PC-3 (cell line): Measurements from ENCODE around the gene PI4KA. TPM values are rescaled to one million over a fixed set of nuclear protein-coding genes. Genes with fewer than 3 reads are reported as not detected.

ENCODE experiments used
- ATAC-seq: fragments of 200-7000 bp; cut with Tn5 transposase; 2 replicates; pipeline ENCODE4 v1.9.1; 2020; ENCODE audit warnings: mild to moderate bottlenecking, moderate library complexity
- BruUV-seq: library from RNA; stranded (reverse); fragments of 400-500 nt; replicated peaks from 2 replicates; lab custom pipeline; 2021; lab: Mats Ljungman, UMichigan
- CTCF ChIA-PET: fragments of 300-600 bp; sonication (Branson Sonifier 250); formaldehyde crosslinking; loops from one replicate; lab custom pipeline; 2022; ENCODE audit warnings: antibody characterized with exemption; lab: Charles Lee
- POLR2A ChIA-PET: fragments of 300-600 bp; sonication (Branson Sonifier 250); formaldehyde crosslinking; loops from one replicate; lab custom pipeline; 2022; ENCODE audit warnings: antibody characterized with exemption; ENCODE audit not compliant: unreplicated experiment; lab: Charles Lee
- DNase-seq: peaks from one replicate; pipeline ENCODE4 v3.0.0-alpha.2; 2015
- H2AFZ ChIP-seq: fragments of 300-600 bp; sonication (generic); 2 replicates; pipeline ENCODE4 v1.6.0; 2016; ENCODE audit warnings: antibody characterized with exemption, low read length
- H3F3A ChIP-seq: fragments of 300-600 bp; sonication (generic); one replicate; pipeline ENCODE4 v1.6.0; 2017; ENCODE audit warnings: antibody characterized with exemption, low read length, control low read depth, mild to moderate bottlenecking; ENCODE audit not compliant: unreplicated experiment
- H3K27ac ChIP-seq: fragments of 300-600 bp; sonication (generic); 2 replicates; pipeline ENCODE4 v1.5.1; 2016; ENCODE audit warnings: mild to moderate bottlenecking, low read length
- H3K27me3 ChIP-seq: fragments of 300-600 bp; sonication (generic); 2 replicates; pipeline ENCODE4 v1.6.1; 2016; ENCODE audit warnings: low read length, mixed read lengths
- H3K36me3 ChIP-seq: fragments of 300-600 bp; sonication (generic); 2 replicates; pipeline ENCODE4 v1.6.1; 2016; ENCODE audit warnings: low read depth, mixed run types, low read length, mixed read lengths
- H3K4me1 ChIP-seq: fragments of 300-600 bp; sonication (generic); 2 replicates; pipeline ENCODE4 v1.5.1; 2016; ENCODE audit warnings: low read length; ENCODE audit not compliant: insufficient read depth
- H3K4me2 ChIP-seq: fragments of 300-600 bp; sonication (generic); 2 replicates; pipeline ENCODE4 v1.6.0; 2016; ENCODE audit warnings: low read length
- H3K4me3 ChIP-seq: fragments of 300-600 bp; sonication (generic); 2 replicates; pipeline ENCODE4 v1.5.1; 2016; ENCODE audit warnings: mild to moderate bottlenecking, low read length, mixed read lengths
- H3K79me2 ChIP-seq: fragments of 300-600 bp; sonication (generic); 2 replicates; pipeline ENCODE4 v1.6.1; 2017; ENCODE audit warnings: low read length, mixed read lengths
- H3K9ac ChIP-seq: fragments of 300-600 bp; sonication (generic); 2 replicates; pipeline ENCODE4 v1.6.0; 2016; ENCODE audit warnings: mild to moderate bottlenecking, low read length
- H3K9me2 ChIP-seq: fragments of 300-600 bp; sonication (generic); replicated peaks from 2 replicates; pipeline ENCODE4 v1.6.1; 2016; ENCODE audit warnings: mixed run types, low read length, mixed read lengths
- H3K9me3 ChIP-seq: fragments of 300-600 bp; sonication (generic); 2 replicates; pipeline ENCODE4 v1.6.1; 2016; ENCODE audit warnings: low read length, mixed read lengths
- H4K20me1 ChIP-seq: fragments of 300-600 bp; sonication (generic); 2 replicates; pipeline ENCODE4 v1.6.1; 2016; ENCODE audit warnings: low read length, mixed read lengths
- EZH2 ChIP-seq: fragments of 300-600 bp; sonication (generic); IDR thresholded peaks from one replicate; pipeline ENCODE4 v1.6.1; 2017; ENCODE audit warnings: antibody characterized with exemption, mild to moderate bottlenecking, low read length; ENCODE audit not compliant: unreplicated experiment
- EZH2phosphoT487 ChIP-seq: fragments of 300-600 bp; sonication (generic); IDR thresholded peaks from 2 replicates; pipeline ENCODE4 v1.6.1; 2018; ENCODE audit warnings: mild to moderate bottlenecking, antibody characterized with exemption, low read length, borderline replicate concordance
- intact Hi-C: fragments of 100-400 bp; cut with micrococcal nuclease; formaldehyde crosslinking; loops from 2 replicates; pipeline ENCODE4 v1.9.0; 2023
- total RNA-seq: library from RNA; depleted of rRNA; stranded (reverse); fragments of >200 nt; gene quantifications from 2 replicates; pipeline ENCODE4 v1.2.3, GENCODE V29; 2014
- TF ChIP-seq, protein P1 (sequence below): fragments of 300-600 bp; sonication (generic); conservative IDR thresholded peaks from 2 replicates; pipeline ENCODE4 v1.5.1; 2017; ENCODE audit warnings: antibody characterized with exemption, low read depth, mild to moderate bottlenecking, low read length

The PI4KA gene
- total RNA-seq, 1 experiment from 2014 or later: 39.7 TPM

DNA sequence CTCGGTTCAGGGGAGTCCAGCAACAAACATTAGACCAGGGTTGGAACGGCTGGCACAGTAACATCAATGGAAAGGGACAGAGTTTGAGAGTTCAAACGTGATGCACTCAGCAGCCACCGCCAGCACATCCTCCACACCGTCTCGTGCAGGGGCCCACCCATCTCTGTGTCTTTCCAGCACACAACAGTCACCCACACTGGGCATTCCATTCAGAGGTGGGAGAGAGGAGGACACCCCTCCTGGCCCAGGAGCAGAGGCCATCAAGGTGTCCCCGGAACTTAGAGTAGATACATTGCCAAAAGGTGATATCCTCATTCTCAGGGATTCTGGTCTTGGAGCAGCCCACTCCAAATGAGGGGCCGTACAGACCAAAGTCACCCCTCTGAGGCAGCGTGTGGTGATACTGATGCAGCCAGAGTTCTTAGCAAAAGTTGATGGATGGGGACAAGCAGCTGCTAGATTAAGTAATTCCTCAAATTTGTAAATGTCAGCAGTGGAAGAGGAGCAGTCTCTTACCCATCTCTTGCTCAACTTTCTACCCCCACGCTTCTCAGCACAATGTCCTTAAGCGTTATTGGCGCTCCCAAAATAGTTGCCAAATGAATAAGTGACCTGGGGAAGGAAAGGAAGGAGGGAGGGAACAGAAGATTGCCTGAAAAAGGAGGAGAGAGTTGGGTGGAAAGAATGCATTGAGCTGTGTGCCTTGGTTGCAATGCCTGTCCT, 5.7 kb upstream of the PI4KA start:
- intact Hi-C loops: no loop called here
- BruUV-seq: no TSS peak
- POLR2A ChIA-PET: interaction anchor here (0.6 kb wide), 1 partner anchor 55 kb away, joined by 4 read pairs; no protein-coding TSS in a partner anchor

DNA sequence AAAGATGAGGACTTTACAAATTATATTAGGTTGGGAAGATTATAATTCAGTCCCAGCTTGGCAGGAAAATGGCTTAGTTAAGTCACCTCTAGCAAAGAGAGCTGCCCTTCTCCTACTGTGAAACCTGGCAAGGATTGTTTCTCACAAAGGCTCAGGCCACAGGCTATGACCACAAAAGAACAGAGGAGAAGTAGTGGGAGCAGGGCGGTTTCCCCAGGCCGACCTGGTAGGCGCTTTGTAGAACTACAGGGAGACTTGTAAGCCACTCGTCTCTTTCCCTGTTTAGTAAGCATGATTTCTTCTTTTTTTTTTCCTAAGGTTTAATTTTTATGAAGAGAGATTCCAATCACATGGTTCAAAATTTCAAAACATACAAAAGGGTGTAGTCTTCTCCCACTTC, 4.8 kb upstream of the PI4KA start:
- no peaks in the 10 kb centered on the region for H4K20me1 ChIP-seq
- ATAC-seq (no peak), DNase-seq (no peak)
- H3K9me3 ChIP-seq: no peaks in the 10 kb centered on the region
- ChIA-PET POLR2A (interaction anchor here (0.6 kb wide), 1 partner anchor 56 kb away, joined by 4 read pairs; no protein-coding TSS in a partner anchor), CTCF (no interaction called here)
- no peak overlapping the region for H3K4me2 ChIP-seq
- no peaks in the 10 kb centered on the region for H3K27me3 ChIP-seq
- H2AFZ ChIP-seq: no peak overlapping the region
- intact Hi-C loops: no loop called here
- H3K27ac ChIP-seq: no peak overlapping the region
- no peaks in the 10 kb centered on the region for H3F3A ChIP-seq
- no peak for TF ChIP-seq EZH2
- no TSS peak for BruUV-seq
- H3K36me3 ChIP-seq: no peaks in the 10 kb centered on the region
- no peak overlapping the region for H3K9ac ChIP-seq
- peaks cover 10% of the 10 kb centered on the region for H3K4me1 ChIP-seq
- H3K9me2 ChIP-seq: no peaks in the 10 kb centered on the region
- H3K79me2 ChIP-seq: peaks cover 14% of the 10 kb centered on the region
- no peak overlapping the region for H3K4me3 ChIP-seq

More for the DNA sequence above, 5.7 kb upstream of the PI4KA start:
- Histone ChIP-seq H3K36me3 (no peaks in the 10 kb centered on the region), H2AFZ (no peak overlapping the region), H3K79me2 (peaks cover 10% of the 10 kb centered on the region), H3K9ac (no peak overlapping the region), H3K27ac (no peak overlapping the region), H3K4me3 (no peak overlapping the region), H3K9me2 (no peaks in the 10 kb centered on the region), H3K4me2 (no peak overlapping the region), H4K20me1 (no peaks in the 10 kb centered on the region), H3K4me1 (peaks cover 10% of the 10 kb centered on the region), H3F3A (no peaks in the 10 kb centered on the region), H3K27me3 (no peaks in the 10 kb centered on the region), H3K9me3 (no peaks in the 10 kb centered on the region)
- CTCF ChIA-PET: no interaction called here
- TF ChIP-seq EZH2phosphoT487 (no peak), EZH2 (no peak)
- TF ChIP-seq, protein P1, sequence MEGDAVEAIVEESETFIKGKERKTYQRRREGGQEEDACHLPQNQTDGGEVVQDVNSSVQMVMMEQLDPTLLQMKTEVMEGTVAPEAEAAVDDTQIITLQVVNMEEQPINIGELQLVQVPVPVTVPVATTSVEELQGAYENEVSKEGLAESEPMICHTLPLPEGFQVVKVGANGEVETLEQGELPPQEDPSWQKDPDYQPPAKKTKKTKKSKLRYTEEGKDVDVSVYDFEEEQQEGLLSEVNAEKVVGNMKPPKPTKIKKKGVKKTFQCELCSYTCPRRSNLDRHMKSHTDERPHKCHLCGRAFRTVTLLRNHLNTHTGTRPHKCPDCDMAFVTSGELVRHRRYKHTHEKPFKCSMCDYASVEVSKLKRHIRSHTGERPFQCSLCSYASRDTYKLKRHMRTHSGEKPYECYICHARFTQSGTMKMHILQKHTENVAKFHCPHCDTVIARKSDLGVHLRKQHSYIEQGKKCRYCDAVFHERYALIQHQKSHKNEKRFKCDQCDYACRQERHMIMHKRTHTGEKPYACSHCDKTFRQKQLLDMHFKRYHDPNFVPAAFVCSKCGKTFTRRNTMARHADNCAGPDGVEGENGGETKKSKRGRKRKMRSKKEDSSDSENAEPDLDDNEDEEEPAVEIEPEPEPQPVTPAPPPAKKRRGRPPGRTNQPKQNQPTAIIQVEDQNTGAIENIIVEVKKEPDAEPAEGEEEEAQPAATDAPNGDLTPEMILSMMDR: no peak
- DNase-seq (no peak), ATAC-seq (no peak)

DNA sequence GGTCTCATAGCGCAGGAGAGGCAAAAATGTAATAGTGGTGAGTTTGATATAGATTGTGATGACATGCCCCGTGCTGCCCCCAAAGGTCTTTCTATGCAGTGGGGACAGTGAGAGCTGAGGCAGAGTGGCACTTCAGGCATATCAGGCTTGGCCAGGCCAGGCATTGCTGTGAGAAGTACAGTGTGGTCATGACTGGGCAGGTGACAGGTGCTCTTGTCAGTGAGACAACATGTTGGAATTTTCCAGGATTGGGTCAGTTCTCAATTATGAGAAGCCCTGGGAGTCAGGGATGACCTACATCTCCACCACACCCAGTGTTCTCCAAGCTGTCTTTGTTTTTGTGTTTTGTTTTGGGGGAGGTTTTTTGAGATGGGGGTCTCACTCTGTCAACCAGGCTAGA, 3.9 kb upstream of the PI4KA start:
- H3K27me3 ChIP-seq: no peaks in the 10 kb centered on the region
- no peaks in the 10 kb centered on the region for H3K36me3 ChIP-seq
- ATAC-seq (no peak), DNase-seq (no peak)
- peaks cover 22% of the 10 kb centered on the region for H3K79me2 ChIP-seq
- CTCF ChIA-PET: no interaction called here
- TF ChIP-seq EZH2: no peak
- TF ChIP-seq, protein P1: no peak
- TF ChIP-seq EZH2phosphoT487: no peak
- H3K4me3 ChIP-seq: no peak overlapping the region
- H3K9ac ChIP-seq: no peak overlapping the region
- BruUV-seq: no TSS peak
- no peak overlapping the region for H3K27ac ChIP-seq
- H3K9me2 ChIP-seq: no peaks in the 10 kb centered on the region
- intact Hi-C loops: no loop called here
- H3K4me1 ChIP-seq: peaks cover 11% of the 10 kb centered on the region
- H3F3A ChIP-seq: no peaks in the 10 kb centered on the region
- peaks cover 5% of the 10 kb centered on the region; the same call in 1 of the 2 replicates for H4K20me1 ChIP-seq
- H3K9me3 ChIP-seq: no peaks in the 10 kb centered on the region
- H3K4me2 ChIP-seq: no peak overlapping the region
- POLR2A ChIA-PET: no interaction called here
- no peak overlapping the region for H2AFZ ChIP-seq
